Effector CD4-positive, alpha-beta T cell (primary cell): Measurements from ENCODE around the gene ZBTB20.
"Not testable (repeated sequence)": the region's sequence is repeated elsewhere in the genome, so short reads cannot be mapped to it uniquely, and the experiment has no call there.

Experiments used
- DNase-seq: peaks from one replicate; pipeline ENCODE4 v3.0.0-alpha.2; 2020

ZBTB20 gene

GRCh38 chr3:115147329-115148141 lies 447 bp upstream of the ZBTB20 start:
- peak; percentile 97 for DNase-seq

DNA sequence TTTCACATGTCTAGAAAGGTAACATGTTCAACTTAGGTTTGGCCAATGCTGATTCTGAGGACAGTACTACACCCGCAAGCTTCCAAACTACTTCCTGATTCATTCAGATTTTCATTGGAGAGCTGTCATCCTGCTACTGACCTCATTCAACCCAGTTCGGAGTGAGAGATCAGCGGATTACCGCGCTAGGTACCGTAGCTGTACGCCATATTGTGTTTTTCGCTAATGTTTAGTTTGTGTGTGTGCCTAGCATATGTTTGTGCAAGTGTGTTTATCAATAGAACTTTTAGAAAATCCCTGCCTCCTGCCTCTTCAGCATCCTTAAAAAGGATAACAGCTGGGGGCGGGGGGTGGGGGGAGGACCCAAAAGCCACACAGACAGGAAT lies 1.1 kb downstream of the ZBTB20 start:
- peak; percentile 42 for DNase-seq

- no peak for DNase-seq
These were observed 5.9 kb downstream of the ZBTB20 start for GRCh38 chr3:115141033-115141757.

GRCh38 chr3:115139072-115139471 lies 8.0 kb downstream of the ZBTB20 start:
- no peak for DNase-seq

DNA sequence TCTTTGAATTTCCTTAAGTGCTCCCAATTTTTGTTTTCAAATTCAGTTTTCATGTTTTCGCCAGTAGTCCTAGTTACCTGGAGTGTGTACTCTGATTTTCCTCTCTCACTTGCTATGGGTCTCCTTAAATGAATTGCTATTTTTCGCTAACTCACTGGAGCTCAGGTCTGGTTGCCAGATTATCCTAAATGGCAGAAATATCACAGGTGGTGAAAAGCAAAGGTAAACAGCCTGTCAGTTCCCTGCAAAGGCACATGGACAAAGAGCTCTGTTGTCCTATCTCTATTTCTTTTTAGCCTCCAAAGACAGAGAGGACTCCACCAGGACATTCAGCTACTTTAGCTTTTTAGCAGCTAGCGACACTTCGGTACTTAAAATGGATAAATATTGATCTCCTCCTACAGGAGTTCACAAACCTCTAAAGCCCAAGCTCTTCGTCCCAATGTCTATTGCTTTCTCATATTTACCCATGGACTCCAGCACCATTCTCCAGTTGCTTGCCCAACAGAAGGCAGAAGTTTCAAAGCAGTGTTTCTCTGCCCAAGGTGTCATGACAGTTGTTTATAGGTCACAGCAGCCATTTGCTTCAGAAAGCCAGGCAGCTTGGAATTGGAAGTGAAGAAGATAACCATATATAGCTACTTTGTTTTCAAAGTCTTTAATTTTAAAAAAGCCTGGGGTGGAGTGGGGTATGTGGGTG lies 12.3 kb downstream of the ZBTB20 start:
- DNase-seq, result no peak

DNA sequence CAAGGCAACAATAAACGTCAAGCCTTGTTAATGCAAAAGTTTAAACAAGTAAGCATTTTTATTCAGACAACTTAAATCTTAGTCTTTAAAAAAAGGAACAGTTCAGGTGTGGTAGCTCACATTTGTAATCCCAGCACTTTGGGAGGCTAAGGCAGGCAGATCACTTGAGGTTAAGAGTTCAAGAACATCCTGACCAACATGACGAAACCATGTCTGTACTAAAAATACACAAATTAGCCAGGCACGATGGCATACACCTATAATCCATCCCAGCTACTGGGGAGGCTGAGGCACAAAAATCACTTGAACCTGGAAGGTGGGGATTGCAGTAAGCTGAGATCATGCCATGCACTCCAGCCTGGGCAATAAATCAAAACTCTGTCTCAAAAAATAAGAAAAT lies 19.9 kb downstream of the ZBTB20 start:
- DNase-seq, result no peak

DNA sequence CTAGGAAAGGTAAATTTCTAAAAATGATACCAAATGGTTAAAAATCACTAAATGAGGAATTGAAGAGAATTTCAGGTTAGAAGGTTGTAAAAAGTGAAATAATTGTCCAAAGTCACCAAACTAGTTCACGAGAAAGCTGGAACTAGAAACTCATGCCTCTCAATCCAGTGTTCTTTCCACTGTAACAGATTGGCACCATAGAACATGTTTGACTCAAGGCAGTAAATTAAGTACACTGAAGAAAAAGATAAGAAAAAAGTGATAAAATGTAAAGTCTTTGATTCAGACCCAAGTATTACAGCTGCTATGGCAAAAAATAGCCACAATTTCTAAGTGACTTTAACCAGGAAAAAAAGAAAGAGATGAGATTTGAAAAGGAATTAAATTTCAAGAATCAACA lies 26.5 kb downstream of the ZBTB20 start:
- no peak for DNase-seq

GRCh38 chr3:115113367-115113766 lies 33.7 kb downstream of the ZBTB20 start:
- DNase-seq, result no peak

DNA sequence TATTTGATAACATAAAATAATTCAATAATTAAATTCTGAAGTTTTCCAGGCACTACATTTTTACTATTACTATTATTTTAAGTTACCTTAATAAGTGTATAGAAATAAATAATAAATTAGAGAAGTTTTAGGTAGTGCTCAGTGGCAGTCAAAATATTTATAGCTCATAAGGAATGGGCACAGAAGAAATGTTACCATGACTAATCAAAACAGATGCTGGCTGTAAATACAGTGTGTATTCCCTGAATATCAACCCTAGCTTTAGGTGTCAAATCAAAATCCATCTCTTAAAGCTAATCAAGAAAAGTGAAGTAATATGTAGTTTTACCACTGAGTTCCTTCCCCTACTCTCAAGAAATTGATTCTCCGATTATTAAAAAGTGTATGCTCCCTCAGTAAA lies 35.5 kb downstream of the ZBTB20 start:
- DNase-seq, result no peak

GRCh38 chr3:115110830-115111229 lies 36.3 kb downstream of the ZBTB20 start:
- DNase-seq, result no peak

GRCh38 chr3:115110066-115110465 lies 37.0 kb downstream of the ZBTB20 start:
- DNase-seq, result not testable (repeated sequence)

DNA sequence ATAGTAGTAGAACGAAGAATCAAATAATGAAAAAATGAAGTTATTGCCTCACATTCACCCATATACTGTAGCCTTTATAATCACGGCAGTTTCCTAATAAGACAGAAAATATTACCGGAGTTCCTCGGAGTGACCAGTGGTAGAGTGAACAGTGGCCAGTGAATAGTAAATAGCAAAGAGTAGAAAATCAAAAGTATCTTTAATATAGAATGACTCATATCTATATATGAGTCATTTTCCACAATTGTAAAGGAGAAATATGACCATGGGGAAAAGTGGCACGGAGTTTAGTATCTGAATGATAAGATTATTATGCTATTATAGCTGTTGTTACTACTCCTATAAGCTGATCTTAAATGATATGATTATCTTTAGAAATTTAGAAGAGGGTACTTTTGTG lies 38.5 kb downstream of the ZBTB20 start:
- no peak for DNase-seq

DNA sequence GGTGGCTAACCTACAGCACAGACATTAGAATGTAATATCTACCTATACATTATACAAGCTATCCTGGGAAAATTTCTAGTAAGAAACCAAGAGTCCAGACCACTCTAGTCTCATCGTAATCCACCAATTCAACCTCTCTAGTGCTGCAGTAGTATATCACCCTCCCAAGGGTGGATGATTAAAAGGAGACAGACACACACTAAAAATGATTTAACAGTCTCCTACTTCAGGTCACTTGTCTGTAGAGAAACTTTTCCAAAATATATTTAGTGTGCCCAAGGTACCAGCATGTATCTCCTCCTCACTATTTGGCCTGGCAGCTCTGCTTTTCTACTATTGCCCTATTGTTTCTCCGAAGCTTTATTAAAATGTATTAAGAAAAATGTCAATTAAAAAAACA lies 45.0 kb downstream of the ZBTB20 start:
- DNase-seq, result no peak

DNA sequence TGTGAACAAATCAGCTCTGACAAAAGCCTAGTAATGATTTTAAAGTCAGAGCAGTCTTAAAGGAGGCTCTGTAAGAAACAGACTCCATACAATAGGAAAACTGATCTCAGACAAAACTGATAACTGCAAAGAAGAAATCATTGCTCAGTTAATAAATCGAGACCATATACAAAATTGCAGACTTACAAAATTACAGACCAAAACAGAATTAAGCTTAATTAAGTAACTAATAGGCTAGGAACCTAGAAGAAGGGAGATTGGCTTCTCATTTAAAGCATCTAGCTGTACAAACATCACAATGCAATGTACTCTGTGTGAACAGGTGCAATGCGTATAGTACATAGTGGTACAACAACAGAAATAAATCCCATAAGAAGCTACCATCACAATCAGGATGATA lies 46.3 kb downstream of the ZBTB20 start:
- no peak for DNase-seq

GRCh38 chr3:115099986-115100571 lies 47.0 kb downstream of the ZBTB20 start:
- DNase-seq, result peak; percentile 4

GRCh38 chr3:115099134-115099985 lies 47.7 kb downstream of the ZBTB20 start:
- no peak for DNase-seq

DNA sequence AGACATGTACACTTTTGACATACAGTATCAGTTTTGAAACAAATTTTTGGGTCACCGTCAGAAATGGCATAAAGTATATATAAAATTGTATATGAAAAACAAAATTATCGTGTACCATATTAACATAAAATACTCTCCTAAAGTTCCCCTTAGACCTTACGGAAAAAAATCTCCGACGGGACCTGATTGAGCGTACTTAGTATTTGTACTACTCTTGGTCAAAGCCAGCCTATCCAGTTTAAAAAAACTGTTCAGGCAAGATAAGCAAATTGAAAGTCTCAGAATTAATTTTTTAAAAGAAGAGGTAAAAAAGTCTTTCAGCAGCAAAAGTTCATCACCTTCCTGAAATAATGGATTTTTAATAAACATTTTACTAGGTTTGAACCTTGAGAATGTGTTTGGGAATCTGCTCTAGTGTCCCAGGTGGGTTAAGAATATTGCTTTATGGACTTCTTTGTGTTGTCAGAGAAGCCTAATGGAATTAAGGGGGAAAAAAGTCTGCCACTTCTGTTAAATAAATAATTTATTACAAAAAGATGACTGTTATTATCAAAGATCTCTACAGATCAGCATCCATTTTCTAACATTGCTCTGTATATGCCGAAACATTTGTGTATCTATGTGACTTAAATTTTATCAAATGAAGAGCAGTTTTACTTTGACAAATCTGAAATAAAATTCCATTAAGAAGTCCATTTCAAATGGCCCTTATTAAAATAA lies 48.6 kb downstream of the ZBTB20 start:
- no peak for DNase-seq

- no peak for DNase-seq
These were observed 51.9 kb downstream of the ZBTB20 start for GRCh38 chr3:115095236-115095635.

DNA sequence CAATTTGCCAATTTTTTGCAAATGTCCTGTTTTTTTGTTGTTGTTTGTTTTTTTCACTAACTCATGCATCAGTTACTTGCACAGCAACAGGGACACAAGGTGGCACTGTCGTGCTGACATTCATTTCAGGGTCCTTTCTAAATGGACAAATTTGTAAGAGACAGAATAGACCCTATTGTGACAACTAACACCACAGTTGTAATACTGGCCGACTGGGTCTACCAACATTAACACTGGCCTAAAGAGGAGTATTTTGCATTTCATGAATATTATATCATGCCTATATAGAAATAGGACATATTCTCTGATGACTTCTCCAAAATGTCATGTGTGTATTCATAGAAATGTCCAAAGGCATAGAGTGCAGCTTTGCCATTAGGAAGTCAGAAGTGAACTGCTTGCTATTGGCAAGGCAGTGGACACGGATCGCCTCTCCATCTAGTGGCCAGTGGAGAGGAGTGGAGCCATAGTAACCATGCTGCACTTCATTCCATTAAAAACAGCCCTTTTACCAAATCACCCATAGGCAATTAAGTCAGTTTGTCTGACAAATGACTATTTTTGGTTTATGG lies 54.8 kb downstream of the ZBTB20 start:
- DNase-seq, result peak; percentile 59

DNA sequence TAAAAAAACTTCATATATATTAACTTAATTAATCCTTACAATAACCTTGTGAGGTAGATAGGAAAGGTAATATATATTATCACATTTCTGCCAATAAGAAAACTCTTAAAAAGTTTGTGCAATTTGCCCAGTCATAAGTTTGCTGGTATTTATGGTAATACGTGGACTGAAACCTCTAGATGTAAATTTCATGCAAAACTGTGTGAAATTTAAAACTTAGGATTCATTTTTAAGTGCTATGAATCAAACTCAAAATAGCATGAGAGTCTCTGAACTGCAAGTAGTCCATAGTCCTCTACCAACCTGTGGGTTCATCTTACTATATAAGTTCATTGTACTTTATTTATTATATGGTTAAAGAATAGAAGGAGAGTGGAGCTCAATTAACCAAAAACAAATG lies 56.4 kb downstream of the ZBTB20 start:
- DNase-seq, result no peak

GRCh38 chr3:115089481-115089880 lies 57.6 kb downstream of the ZBTB20 start:
- DNase-seq, result no peak
